Measurements from ENCODE around the gene TMEM201. TPM values are rescaled to one million over a fixed set of nuclear protein-coding genes. Genes with fewer than 3 reads are reported as not detected.

The TMEM201 gene
- polyA plus RNA-seq, 1 donor, result 17.1 TPM

- DNase-seq, result no peak
Measured at GRCh38 chr1:9600861-9601834, 12.4 kb downstream of the TMEM201 start.

- DNase-seq, result no peak
Measured at GRCh38 chr1:9601942-9602793, 13.5 kb downstream of the TMEM201 start.

DNA sequence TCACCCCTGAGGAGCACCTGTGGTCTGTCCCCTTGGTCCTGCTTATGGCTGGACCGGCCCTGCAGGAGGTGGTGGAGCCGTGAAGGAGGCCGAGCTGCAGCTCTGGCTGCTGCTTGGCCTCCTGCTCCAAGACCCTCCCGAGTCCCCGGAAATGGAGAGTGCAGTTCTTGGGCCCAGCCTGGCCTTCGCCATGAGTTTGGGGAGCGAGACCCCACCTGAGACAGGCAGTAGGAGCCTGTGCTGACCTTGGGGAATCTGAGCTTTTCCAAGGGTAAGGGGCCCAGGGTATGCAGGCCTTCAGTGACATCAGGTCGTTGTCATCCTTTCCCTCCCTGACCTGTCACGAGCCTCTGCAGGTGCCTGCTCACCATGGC is 14.1 kb downstream of the TMEM201 start:
- no peak for DNase-seq

DNA sequence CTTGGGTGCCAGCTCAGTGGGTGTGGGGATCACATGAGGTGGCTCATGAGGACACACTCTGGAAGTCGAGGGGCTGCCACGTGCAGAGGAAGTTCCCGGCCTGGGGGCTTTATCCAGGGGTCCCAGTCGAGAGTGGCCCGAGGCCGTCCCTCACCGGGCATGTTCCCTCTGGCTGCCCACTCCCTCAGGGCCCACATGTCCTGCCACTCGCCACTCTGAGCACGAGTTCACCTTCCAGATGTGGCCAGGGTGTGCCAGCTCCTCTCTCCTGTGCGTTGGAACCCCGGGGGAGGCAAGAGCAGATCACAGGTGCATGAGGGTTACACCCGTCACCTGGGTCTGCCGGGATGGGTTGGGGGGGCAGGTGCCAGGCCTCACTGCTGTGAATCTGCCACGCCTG is 14.6 kb downstream of the TMEM201 start:
- no peak for DNase-seq

DNA sequence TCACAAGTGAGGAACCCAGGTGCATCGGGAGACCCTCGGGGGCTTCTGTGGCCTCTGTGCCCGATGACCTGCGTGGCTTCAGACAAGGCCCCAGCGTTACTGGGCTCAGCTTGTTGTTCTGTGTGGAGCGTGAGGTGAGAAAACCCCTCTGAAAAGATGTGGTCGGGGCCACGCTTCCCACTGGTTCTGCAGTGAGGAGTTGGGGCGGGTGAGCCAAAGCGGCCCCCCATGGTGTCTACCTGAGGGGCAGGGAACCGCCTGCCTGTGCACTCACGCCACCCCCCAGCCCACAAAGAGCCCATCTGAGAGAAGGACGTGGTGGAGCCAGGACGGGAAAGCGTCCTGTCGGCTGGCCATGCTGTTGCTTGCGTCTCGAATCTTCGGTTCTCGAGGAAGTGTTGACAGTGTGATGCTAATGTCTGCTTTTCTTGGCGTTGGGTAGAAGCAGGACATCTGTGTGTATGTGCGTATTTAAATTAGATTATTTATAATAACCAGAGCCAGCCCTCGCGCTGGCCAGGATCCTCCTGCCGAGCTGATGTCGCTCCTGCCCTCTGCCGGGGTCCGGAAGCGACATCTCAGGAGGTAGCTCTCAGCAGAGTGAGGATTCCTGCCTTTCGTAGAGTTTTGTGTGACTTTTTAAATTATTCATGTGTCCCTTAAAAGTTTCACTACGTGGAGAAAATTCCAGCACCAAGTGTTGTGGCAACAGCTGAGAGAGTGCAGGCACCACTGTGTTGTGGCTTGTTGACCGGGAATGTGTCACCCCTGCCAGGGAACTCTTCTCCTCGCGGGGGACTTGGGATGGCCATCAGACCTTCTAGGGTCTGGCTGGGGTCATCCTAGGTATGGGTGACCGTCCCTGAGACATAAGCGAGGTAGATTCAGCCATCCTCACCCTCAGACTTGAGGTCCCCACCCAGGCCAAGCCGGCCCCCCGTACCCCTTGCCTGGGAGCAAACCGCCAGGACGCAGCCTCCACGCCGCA is 15.3 kb downstream of the TMEM201 start:
- no peak for DNase-seq

DNA sequence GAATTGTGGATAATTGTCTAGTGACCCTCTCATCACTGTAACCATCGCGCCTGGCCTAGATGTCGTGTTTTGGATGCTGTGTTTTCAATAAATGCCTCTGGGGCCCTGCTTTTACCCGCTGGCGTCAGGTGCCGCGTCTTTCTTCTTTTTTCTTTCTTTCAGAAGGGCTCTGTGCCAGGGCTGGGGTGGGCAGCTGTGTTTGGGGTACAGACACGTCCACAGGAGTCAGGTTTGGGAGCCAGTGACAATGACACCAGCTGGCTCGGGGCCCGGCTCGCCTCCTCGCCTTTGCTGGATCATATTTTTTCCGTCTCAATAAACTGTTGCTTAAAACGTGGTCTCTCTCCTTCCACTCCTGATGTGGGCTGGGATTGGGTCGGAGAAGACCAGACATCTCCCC is 16.1 kb downstream of the TMEM201 start:
- no peak for DNase-seq

DNA sequence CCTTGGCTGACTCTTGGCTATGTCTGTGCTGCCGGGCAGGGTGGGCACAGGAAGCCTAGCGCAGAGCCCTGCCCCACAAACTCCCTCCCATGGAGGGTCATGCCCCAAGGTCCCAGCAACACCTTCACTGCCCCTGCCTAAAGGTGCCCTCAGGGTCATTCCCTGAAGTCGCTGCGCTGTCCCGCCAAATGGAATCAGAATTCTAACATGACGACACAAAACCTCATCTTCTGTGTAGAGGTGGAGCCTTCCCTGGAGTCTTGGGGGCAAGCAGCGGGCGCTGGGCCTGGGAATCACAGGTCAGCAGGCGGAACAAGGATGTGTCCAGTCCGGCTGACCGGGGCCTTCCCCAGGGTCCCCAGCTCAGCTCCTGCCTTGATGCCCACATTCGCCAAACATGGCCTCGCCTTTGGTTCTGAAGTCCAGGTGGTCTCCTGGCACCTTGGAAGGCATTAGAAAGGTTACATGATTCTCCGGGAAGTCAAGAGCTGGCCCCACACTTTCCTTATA is 17.3 kb downstream of the TMEM201 start:
- no peak for DNase-seq

DNA sequence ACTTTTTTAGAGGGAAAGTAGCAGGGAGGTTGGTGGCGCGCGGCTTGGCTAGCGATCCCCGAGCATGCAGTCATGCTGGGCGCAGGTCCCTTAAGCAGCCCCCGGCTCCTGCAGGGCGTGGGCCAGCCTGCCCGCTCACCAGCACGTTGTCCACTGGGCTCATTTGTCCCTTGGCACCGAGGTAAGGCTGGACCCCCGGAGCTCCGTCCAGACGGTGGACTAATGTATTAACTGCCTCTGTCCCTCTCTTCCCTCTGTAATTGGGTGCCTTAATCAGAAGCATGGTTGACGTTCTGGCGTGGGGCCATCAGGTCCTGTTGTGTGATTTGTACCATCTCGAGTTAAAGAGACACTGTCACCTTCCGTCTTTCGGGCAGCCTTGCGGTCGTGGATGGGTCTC is 17.7 kb downstream of the TMEM201 start:
- no peak for DNase-seq

DNA sequence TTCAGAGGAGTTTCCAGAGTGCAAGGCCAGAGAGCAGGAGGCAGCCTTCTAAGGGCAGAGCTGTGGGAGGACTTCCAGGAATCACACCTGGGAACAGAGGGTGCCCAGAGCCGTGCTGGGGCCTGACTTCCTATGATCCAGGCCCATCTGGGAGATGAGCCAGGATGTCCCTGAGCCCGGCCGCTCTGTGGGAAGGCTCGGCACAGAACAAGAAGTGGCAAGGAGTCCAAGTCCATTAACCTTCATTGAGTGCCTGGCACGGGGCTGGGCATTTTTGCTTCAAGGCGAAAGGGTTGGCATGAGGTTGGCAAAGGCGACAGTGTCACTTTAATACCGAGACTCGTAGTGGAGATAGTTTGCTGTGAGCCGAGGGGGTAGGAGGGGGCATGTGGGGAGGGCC is 18.2 kb downstream of the TMEM201 start:
- no peak for DNase-seq

DNA sequence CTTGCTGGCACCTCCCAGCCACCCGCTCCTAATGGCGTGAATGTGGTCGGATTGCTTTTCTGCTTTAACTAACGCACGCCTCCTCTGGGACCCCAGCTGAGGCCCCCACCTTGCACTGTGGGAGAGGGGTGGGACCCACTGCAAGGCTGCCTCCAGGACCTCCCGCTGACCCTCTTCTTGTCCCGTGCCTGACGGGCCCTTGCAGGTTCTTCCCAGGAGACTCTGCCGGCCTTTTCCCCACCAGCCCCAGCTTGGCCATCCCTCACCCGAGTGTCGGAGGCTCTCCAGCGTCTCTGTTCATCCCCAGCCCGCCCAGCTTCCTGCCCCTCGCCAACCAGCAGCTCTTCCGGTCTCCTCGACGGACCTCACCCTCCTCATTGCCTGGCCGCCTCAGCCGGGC is 18.6 kb downstream of the TMEM201 start:
- no peak for DNase-seq

DNA sequence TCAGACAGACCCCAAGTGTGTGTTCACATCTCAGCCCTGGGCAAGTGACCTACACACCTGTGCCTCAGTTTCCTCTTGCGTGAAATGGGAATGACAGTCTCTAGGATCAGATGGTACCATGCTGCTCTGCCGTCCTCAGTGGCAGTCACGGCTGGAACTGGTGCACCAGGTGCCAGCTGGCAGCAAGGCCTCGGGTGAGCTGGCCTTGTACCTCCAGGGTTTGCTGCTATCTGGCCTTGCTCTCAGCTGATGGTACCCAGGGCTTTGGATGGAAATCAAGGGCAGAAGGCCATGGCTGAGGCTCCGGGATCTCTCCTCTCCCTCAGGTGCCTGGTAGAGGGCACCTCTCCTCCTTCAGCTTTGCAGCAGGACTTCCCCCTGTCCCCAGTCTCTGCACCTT is 21.3 kb downstream of the TMEM201 start:
- DNase-seq, result no peak

DNA sequence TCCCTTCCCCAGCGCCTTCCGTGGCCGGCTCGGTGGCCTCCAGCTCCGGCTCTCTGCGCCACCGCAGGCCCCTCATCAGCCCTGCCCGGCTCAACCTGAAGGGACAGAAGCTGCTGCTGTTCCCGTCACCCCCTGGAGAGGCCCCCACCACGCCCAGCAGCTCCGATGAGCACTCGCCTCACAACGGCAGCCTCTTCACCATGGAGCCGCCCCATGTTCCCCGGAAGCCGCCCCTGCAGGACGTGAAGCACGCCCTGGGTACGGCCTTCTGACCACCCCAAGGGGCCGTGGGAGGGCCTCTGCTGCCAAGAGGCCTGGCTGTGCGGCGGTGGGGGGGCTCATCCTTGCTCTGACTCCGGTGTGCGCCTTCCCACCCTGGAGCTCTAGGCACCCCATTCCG is 21.8 kb downstream of the TMEM201 start:
- DNase-seq, result no peak

DNA sequence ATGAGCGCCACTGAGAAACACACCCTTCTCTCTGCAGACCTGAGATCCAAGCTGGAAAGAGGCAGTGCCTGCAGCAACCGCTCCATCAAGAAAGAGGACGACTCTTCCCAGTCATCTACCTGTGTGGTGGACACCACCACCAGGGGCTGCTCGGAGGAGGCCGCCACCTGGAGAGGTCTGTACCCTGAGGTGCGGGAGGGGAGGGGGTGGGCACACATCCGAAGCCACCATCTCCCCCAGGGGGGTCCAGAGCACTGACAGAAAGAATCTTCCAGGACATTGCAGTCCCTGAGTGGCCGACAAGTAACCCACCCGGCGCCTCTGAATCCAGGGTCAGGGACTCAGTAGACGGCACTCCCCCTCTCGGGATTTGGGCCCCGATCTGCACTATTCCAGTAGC is 23.0 kb downstream of the TMEM201 start:
- no peak for DNase-seq

DNA sequence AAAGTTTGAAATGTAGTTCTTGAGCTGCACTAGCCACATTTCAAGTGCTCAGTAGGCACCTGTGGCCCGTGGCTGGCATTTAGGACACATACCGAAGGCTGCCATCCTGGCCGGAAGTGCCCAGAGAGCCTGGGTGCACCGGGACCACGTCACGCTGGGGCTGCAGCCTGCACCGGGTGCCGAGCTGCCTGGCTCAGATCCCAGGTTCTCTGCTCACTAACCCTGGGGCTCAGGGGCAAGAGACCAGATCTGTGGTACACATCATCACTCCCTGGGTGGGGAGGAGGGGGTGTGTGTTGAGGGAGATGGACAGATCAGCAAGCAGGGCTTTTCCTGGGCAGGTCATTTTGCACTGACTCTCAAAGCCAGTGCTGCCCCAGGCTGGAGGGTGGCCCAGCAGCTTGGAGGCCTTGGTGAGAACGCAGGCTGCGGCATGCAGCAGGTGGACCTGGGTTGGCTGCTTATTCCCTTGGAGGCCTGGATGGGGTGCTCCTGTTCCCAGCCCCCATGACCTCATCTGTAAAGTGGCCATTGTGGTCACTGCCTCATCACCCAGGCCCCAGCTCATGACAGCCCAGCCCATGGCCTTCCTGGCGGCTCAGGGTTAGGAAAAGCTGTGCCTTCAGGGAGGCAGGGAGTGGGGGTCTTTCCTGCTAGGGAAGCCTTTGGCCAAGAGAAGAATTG is 23.6 kb downstream of the TMEM201 start:
- DNase-seq, result no peak

- no peak for DNase-seq
Measured at GRCh38 chr1:9612871-9613624, 24.3 kb downstream of the TMEM201 start.

- no peak for DNase-seq
Measured at GRCh38 chr1:9613625-9614299, 25.1 kb downstream of the TMEM201 start.

GRCh38 chr1:9615316-9616063 is 26.8 kb downstream of the TMEM201 start:
- no peak for DNase-seq

DNA sequence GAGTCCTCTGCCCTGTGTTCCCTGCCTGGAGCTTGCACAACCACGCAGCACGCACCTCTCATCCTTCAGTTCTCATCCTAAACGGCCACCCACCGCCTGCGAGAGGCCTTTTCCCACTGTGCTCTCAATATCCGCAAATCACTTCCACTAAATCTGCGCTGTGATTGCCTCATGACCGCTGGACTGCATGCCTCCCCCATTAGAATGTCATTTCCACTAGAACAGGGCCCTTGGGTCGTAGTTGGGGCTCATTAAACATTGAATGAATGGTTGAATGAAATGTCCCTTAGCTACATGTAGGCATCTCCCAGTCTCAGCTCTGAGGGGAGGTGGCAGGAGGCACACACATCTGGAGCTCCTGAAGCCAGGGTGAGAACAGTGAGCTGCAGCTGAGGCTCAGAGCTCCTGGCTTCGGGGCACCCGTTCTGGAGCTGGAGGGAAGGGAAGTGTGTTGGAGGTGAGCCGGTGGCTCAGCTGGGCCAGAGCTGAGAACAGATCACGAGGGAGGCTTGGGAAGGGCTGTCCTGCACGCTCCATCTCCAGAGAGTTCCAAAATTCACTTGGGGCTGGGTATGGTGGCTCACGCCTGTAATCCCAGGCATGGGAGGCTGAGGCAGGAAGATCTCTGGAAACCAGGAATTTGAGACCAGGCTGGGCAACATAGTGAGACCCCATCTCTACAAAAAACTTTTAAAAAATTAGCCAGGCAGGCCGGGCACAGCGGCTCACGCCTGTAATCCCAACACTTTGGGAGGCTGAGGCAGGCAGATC is 30.4 kb downstream of the TMEM201 start:
- DNase-seq, result no peak

Measured in left kidney (tissue), 2 donors.